Hepatocyte (in vitro differentiated cells): Measurements from ENCODE around the gene IGSF9.

ENCODE experiments used
- CTCF ChIP-seq: fragments of 200-600 bp; sonication (generic); IDR thresholded peaks from 2 replicates; pipeline ENCODE4 v1.5.1; 2016; ENCODE audit warnings: antibody characterized with exemption, mild to moderate bottlenecking; ENCODE audit not compliant: poor library complexity
- EZH2 ChIP-seq: fragments of 200-600 bp; sonication (generic); IDR thresholded peaks from 2 replicates; pipeline ENCODE4 v1.6.1; 2016; ENCODE audit warnings: antibody characterized with exemption, mild to moderate bottlenecking, borderline replicate concordance
- EZH2phosphoT487 ChIP-seq: fragments of 200-600 bp; sonication (generic); IDR thresholded peaks from one replicate; pipeline ENCODE4 v1.6.1; 2018; ENCODE audit warnings: antibody characterized with exemption, mild to moderate bottlenecking, low read depth, moderate library complexity; ENCODE audit not compliant: unreplicated experiment, severe bottlenecking

GRCh38 chr1:159968901-159969300, 23.5 kb upstream of the IGSF9 start:
- no peak for TF ChIP-seq CTCF
- TF ChIP-seq EZH2 = no peak
- TF ChIP-seq EZH2phosphoT487 = no peak
